GM12891 (cell line): ENCODE measurements around the gene S100A16.

Experiments used
- PAX5 ChIP-seq: IDR thresholded peaks from 2 replicates; pipeline ENCODE4 v1.6.1; 2011; ENCODE audit warnings: low read length, moderate library complexity, mild to moderate bottlenecking; ENCODE audit not compliant: insufficient read depth, severe bottlenecking
- POLR2A ChIP-seq: IDR thresholded peaks from 2 replicates; pipeline ENCODE4 v1.6.1; 2011; ENCODE audit warnings: low read depth, low read length, control low read depth
- POLR2AphosphoS5 ChIP-seq: IDR thresholded peaks from 2 replicates; pipeline ENCODE4 v1.6.1; 2011; ENCODE audit warnings: low read depth, low read length, control low read depth
- POU2F2 ChIP-seq: IDR thresholded peaks from 2 replicates; pipeline ENCODE4 v1.6.1; 2011; ENCODE audit warnings: low read depth, mild to moderate bottlenecking, control low read depth, low read length, moderate library complexity
- SPI1 ChIP-seq: IDR thresholded peaks from 2 replicates; pipeline ENCODE4 v1.6.1; 2011; ENCODE audit warnings: low read depth, low read length, control low read depth
- TAF1 ChIP-seq: IDR thresholded peaks from 2 replicates; pipeline ENCODE4 v1.6.1; 2011; ENCODE audit warnings: low read depth, low read length, control low read depth

DNA sequence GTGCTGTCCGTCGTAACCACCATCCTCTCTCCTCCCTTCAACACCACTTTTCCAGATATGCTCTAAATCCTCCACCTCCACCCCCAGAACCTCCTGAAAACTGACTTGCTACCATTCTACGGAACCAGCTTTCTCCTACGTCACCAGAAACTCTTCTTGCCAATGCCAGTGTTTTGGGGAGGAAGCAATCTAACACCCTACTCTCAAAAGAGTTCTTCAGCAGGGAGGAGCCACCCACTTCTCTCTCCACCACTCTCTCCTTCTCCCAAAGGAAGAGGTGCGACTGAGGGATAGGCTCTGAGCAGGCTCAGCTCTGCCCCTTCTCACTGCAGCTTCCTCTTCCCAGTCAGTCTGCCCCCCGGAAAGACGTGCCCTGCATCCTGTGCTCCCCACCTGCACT, 41.2 kb downstream of the S100A16 start:
- TF ChIP-seq POU2F2 = no peak
- TF ChIP-seq SPI1 = no peak
- no peak for TF ChIP-seq POLR2A
- no peak for TF ChIP-seq TAF1
- TF ChIP-seq POLR2AphosphoS5 = no peak
- TF ChIP-seq PAX5 = no peak
